WTC11 (cell line): ENCODE results near the gene TMEM205. TPM values are rescaled to one million over a fixed set of nuclear protein-coding genes. Genes with fewer than 3 reads are reported as not detected.

Source experiments
- ATAC-seq: fragments of 200-7000 bp; cut with Tn5 transposase; 2 replicates; pipeline ENCODE4 v1.10.0; 2021; ENCODE audit warnings: mild to moderate bottlenecking, moderate library complexity
- CTCF ChIA-PET: fragments of 300-600 bp; sonication (Branson Sonifier 250); formaldehyde crosslinking; loops from one replicate; lab custom pipeline; 2021; ENCODE audit warnings: antibody characterized with exemption; lab: Charles Lee
- POLR2A ChIA-PET: fragments of 350-600 bp; sonication (Branson Sonifier 250); formaldehyde crosslinking; loops from one replicate; lab custom pipeline; 2021; ENCODE audit warnings: antibody characterized with exemption; lab: Charles Lee
- DNase-seq: peaks from one replicate; pipeline ENCODE4 v3.0.0; 2021; ENCODE audit warnings: low spot score
- H3K27ac Mint-ChIP-seq: 2 replicates; pipeline ENCODE4 v1.8.0; 2021; ENCODE audit warnings: mixed read lengths
- H3K27me3 Mint-ChIP-seq: 2 replicates; pipeline ENCODE4 v1.8.0; 2021; ENCODE audit warnings: low read depth, mild to moderate bottlenecking, moderate library complexity, mixed read lengths
- H3K36me3 Mint-ChIP-seq: 2 replicates; pipeline ENCODE4 v1.8.0; 2021; ENCODE audit warnings: mixed read lengths
- H3K4me1 Mint-ChIP-seq: 2 replicates; pipeline ENCODE4 v1.8.0; 2022; ENCODE audit warnings: mixed read lengths
- H3K4me3 Mint-ChIP-seq: 2 replicates; pipeline ENCODE4 v1.8.0; 2021; ENCODE audit warnings: mild to moderate bottlenecking, moderate library complexity, mixed read lengths
- H3K9me3 Mint-ChIP-seq: 2 replicates; pipeline ENCODE4 v1.8.0; 2021; ENCODE audit warnings: mixed read lengths
- ATF1 ChIP-seq: sonication (generic); formaldehyde crosslinking; IDR thresholded peaks from 2 replicates; pipeline ENCODE4 v1.8.1; 2023; ENCODE audit warnings: mild to moderate bottlenecking, moderate library complexity, missing genetic modification reagents
- CREM ChIP-seq: sonication (generic); formaldehyde crosslinking; IDR thresholded peaks from 2 replicates; pipeline ENCODE4 v1.8.1; 2022; ENCODE audit warnings: mild to moderate bottlenecking, missing genetic modification reagents, moderate library complexity
- GRHL2 ChIP-seq: fragments of 250-450 bp; sonication (Bioruptor Pico); IDR thresholded peaks from 2 replicates; pipeline ENCODE4 v1.8.0; 2022; ENCODE audit warnings: mild to moderate bottlenecking, moderate library complexity; ENCODE audit not compliant: insufficient replicate concordance, severe bottlenecking
- MXD4 ChIP-seq: fragments of 250-450 bp; sonication (Bioruptor Pico); IDR thresholded peaks from 2 replicates; pipeline ENCODE4 v1.8.0; 2021; ENCODE audit warnings: mild to moderate bottlenecking, moderate library complexity, borderline replicate concordance
- NR3C1 ChIP-seq: sonication (generic); formaldehyde crosslinking; conservative IDR thresholded peaks from 2 replicates; pipeline ENCODE4 v1.8.1; 2023; ENCODE audit warnings: low read depth, mild to moderate bottlenecking, missing genetic modification reagents
- RELA ChIP-seq: sonication (generic); formaldehyde crosslinking; IDR thresholded peaks from 2 replicates; pipeline ENCODE4 v1.8.1; 2022; ENCODE audit warnings: missing genetic modification reagents, mild to moderate bottlenecking, borderline replicate concordance
- SOX15 ChIP-seq: fragments of 250-450 bp; sonication (Bioruptor Pico); IDR thresholded peaks from 2 replicates; pipeline ENCODE4 v1.9.0; 2021; ENCODE audit warnings: mild to moderate bottlenecking
- ZBTB21 ChIP-seq: sonication (generic); formaldehyde crosslinking; IDR thresholded peaks from 2 replicates; pipeline ENCODE4 v1.8.1; 2023; ENCODE audit warnings: mild to moderate bottlenecking, missing genetic modification reagents, borderline replicate concordance
- ZNF219 ChIP-seq: sonication (generic); formaldehyde crosslinking; IDR thresholded peaks from 2 replicates; pipeline ENCODE4 v1.8.0; 2023; ENCODE audit warnings: missing genetic modification reagents, mild to moderate bottlenecking, borderline replicate concordance
- ZNF671 ChIP-seq: fragments of 250-450 bp; sonication (Bioruptor Pico); IDR thresholded peaks from 2 replicates; pipeline ENCODE4 v1.8.0; 2021; ENCODE audit warnings: mild to moderate bottlenecking
- total RNA-seq: library from RNA; stranded (reverse); gene quantifications from 3 replicates; pipeline ENCODE4 v1.2.3, GENCODE V29; 2021
- TF ChIP-seq, protein P1 (sequence below): sonication (generic); formaldehyde crosslinking; IDR thresholded peaks from 2 replicates; pipeline ENCODE4 v1.8.0; 2023; ENCODE audit warnings: missing genetic modification reagents, mild to moderate bottlenecking, borderline replicate concordance
- TF ChIP-seq, protein P2 (sequence below): sonication (generic); formaldehyde crosslinking; IDR thresholded peaks from 2 replicates; pipeline ENCODE4 v1.8.1; 2023; ENCODE audit warnings: mild to moderate bottlenecking, missing genetic modification reagents
- TF ChIP-seq, protein P3 (sequence below): sonication (generic); formaldehyde crosslinking; IDR thresholded peaks from 2 replicates; pipeline ENCODE4 v1.8.1; 2022; ENCODE audit warnings: mild to moderate bottlenecking, moderate library complexity, missing genetic modification reagents
- TF ChIP-seq, protein P4 (sequence below): sonication (generic); formaldehyde crosslinking; IDR thresholded peaks from 2 replicates; pipeline ENCODE4 v1.8.0; 2022; ENCODE audit warnings: mild to moderate bottlenecking, missing genetic modification reagents
- TF ChIP-seq, protein P5 (sequence below): fragments of 250-450 bp; sonication (Bioruptor Pico); conservative IDR thresholded peaks from 2 replicates; pipeline ENCODE4 v1.9.0; 2021; ENCODE audit warnings: mild to moderate bottlenecking
- TF ChIP-seq, protein P6 (sequence below): sonication (generic); formaldehyde crosslinking; IDR thresholded peaks from 2 replicates; pipeline ENCODE4 v1.8.0; 2023; ENCODE audit warnings: mild to moderate bottlenecking, missing genetic modification reagents
- TF ChIP-seq, protein P7 (sequence below): sonication (generic); formaldehyde crosslinking; conservative IDR thresholded peaks from 2 replicates; pipeline ENCODE4 v1.8.1; 2022; ENCODE audit warnings: mild to moderate bottlenecking, missing genetic modification reagents

Gene TMEM205
- total RNA-seq, 1 experiment from 2014 or later: 69.9 TPM

DNA sequence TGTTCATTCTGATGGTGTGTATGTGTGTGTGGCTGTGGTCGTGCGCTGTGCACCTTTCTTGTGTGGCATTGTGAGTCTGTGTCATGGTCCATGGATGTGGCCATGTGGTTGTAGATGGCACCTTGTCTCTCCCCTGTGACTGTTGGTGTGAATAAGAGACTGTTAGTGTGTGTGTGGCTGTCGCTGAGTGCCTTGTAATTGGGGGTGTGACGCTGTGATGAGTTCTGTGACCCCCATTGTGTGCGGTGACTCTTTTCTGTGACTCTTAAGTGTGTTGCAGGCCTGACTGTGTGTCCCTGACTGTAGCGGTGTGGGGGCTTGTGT lies 10.0 kb upstream of the TMEM205 start:
- Mint-ChIP-seq H3K36me3 (no peaks in the 10 kb centered on the region), H3K4me3 (peak overlapping the region; percentile 75), H3K9me3 (no peaks in the 10 kb centered on the region), H3K4me1 (peaks cover 19% of the 10 kb centered on the region), H3K27me3 (peaks cover 77% of the 10 kb centered on the region), H3K27ac (no peak overlapping the region)
- DNase-seq (no peak), ATAC-seq (no peak)
- POLR2A ChIA-PET: no interaction called here
- TF ChIP-seq, protein P1, sequence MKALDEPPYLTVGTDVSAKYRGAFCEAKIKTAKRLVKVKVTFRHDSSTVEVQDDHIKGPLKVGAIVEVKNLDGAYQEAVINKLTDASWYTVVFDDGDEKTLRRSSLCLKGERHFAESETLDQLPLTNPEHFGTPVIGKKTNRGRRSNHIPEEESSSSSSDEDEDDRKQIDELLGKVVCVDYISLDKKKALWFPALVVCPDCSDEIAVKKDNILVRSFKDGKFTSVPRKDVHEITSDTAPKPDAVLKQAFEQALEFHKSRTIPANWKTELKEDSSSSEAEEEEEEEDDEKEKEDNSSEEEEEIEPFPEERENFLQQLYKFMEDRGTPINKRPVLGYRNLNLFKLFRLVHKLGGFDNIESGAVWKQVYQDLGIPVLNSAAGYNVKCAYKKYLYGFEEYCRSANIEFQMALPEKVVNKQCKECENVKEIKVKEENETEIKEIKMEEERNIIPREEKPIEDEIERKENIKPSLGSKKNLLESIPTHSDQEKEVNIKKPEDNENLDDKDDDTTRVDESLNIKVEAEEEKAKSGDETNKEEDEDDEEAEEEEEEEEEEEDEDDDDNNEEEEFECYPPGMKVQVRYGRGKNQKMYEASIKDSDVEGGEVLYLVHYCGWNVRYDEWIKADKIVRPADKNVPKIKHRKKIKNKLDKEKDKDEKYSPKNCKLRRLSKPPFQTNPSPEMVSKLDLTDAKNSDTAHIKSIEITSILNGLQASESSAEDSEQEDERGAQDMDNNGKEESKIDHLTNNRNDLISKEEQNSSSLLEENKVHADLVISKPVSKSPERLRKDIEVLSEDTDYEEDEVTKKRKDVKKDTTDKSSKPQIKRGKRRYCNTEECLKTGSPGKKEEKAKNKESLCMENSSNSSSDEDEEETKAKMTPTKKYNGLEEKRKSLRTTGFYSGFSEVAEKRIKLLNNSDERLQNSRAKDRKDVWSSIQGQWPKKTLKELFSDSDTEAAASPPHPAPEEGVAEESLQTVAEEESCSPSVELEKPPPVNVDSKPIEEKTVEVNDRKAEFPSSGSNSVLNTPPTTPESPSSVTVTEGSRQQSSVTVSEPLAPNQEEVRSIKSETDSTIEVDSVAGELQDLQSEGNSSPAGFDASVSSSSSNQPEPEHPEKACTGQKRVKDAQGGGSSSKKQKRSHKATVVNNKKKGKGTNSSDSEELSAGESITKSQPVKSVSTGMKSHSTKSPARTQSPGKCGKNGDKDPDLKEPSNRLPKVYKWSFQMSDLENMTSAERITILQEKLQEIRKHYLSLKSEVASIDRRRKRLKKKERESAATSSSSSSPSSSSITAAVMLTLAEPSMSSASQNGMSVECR (CRISPR knock-in tag): no peak
- TF ChIP-seq ZBTB21 (CRISPR knock-in tag) (no peak), MXD4 (CRISPR knock-in tag) (no peak), ZNF671 (CRISPR knock-in tag) (no peak), SOX15 (CRISPR knock-in tag) (no peak), ZNF219 (no peak), ATF1 (no peak), RELA (CRISPR knock-in tag) (no peak), GRHL2 (CRISPR knock-in tag) (no peak), CREM (CRISPR knock-in tag) (no peak), NR3C1 (CRISPR knock-in tag) (no peak)
- TF ChIP-seq, protein P2, sequence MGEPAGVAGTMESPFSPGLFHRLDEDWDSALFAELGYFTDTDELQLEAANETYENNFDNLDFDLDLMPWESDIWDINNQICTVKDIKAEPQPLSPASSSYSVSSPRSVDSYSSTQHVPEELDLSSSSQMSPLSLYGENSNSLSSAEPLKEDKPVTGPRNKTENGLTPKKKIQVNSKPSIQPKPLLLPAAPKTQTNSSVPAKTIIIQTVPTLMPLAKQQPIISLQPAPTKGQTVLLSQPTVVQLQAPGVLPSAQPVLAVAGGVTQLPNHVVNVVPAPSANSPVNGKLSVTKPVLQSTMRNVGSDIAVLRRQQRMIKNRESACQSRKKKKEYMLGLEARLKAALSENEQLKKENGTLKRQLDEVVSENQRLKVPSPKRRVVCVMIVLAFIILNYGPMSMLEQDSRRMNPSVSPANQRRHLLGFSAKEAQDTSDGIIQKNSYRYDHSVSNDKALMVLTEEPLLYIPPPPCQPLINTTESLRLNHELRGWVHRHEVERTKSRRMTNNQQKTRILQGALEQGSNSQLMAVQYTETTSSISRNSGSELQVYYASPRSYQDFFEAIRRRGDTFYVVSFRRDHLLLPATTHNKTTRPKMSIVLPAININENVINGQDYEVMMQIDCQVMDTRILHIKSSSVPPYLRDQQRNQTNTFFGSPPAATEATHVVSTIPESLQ (CRISPR knock-in tag): no peak
- TF ChIP-seq, protein P3, sequence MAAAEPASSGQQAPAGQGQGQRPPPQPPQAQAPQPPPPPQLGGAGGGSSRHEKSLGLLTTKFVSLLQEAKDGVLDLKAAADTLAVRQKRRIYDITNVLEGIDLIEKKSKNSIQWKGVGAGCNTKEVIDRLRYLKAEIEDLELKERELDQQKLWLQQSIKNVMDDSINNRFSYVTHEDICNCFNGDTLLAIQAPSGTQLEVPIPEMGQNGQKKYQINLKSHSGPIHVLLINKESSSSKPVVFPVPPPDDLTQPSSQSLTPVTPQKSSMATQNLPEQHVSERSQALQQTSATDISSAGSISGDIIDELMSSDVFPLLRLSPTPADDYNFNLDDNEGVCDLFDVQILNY: no peak
- TF ChIP-seq, protein P4, sequence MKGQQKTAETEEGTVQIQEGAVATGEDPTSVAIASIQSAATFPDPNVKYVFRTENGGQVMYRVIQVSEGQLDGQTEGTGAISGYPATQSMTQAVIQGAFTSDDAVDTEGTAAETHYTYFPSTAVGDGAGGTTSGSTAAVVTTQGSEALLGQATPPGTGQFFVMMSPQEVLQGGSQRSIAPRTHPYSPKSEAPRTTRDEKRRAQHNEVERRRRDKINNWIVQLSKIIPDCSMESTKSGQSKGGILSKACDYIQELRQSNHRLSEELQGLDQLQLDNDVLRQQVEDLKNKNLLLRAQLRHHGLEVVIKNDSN (CRISPR knock-in tag): no peak
- TF ChIP-seq, protein P5, sequence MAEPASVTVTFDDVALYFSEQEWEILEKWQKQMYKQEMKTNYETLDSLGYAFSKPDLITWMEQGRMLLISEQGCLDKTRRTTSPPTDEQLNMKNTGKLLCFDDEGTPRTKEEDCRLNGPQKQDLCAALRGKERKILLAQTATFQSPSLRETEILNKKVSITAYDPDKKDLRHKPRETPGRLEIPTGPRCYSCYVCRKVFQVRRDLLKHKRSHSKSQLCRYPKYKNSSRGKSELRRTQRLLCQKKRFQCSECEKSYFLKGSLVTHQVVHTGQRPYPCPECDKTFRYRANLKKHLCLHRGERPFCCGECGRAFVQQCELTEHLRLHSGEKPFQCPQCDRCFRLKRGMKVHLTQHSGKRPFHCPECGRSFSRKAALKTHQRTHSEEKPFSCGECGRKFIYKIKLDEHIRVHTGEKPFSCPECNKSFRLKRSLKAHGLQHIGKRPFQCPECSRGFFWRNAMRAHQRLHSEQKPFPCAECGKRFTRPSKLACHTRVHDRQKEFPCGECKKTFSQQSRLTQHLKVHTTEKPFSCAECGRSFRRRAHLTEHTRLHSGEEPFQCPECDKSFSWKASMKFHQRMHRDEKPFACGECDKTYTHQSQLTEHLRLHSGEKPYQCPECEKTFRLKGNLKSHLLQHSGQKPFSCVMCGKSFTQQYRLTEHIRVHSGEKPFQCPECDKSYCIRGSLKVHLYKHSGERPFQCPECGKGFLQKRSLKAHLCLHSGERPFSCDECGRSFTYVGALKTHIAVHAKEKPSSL (CRISPR knock-in tag): no peak
- TF ChIP-seq, protein P6, sequence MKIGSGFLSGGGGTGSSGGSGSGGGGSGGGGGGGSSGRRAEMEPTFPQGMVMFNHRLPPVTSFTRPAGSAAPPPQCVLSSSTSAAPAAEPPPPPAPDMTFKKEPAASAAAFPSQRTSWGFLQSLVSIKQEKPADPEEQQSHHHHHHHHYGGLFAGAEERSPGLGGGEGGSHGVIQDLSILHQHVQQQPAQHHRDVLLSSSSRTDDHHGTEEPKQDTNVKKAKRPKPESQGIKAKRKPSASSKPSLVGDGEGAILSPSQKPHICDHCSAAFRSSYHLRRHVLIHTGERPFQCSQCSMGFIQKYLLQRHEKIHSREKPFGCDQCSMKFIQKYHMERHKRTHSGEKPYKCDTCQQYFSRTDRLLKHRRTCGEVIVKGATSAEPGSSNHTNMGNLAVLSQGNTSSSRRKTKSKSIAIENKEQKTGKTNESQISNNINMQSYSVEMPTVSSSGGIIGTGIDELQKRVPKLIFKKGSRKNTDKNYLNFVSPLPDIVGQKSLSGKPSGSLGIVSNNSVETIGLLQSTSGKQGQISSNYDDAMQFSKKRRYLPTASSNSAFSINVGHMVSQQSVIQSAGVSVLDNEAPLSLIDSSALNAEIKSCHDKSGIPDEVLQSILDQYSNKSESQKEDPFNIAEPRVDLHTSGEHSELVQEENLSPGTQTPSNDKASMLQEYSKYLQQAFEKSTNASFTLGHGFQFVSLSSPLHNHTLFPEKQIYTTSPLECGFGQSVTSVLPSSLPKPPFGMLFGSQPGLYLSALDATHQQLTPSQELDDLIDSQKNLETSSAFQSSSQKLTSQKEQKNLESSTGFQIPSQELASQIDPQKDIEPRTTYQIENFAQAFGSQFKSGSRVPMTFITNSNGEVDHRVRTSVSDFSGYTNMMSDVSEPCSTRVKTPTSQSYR: no peak
- TF ChIP-seq, protein P7, sequence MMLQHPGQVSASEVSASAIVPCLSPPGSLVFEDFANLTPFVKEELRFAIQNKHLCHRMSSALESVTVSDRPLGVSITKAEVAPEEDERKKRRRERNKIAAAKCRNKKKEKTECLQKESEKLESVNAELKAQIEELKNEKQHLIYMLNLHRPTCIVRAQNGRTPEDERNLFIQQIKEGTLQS: no peak
- CTCF ChIA-PET: no interaction called here
